GM19193 (cell line): ENCODE data around the gene SETD9.

Experiments
- POLR2A ChIP-seq: IDR thresholded peaks from 4 replicates; pipeline ENCODE4 v1.6.1; 2011; ENCODE audit not compliant: insufficient read depth, insufficient read length; ENCODE audit errors: extremely low read depth

The SETD9 gene

GRCh38 chr5:56959326-56959725 is 49.9 kb downstream of the SETD9 start:
- no peak for TF ChIP-seq POLR2A

GRCh38 chr5:56961746-56962145 is 52.4 kb downstream of the SETD9 start:
- no peak for TF ChIP-seq POLR2A

GRCh38 chr5:56962286-56962685 is 52.9 kb downstream of the SETD9 start:
- no peak for TF ChIP-seq POLR2A

GRCh38 chr5:56963246-56963645 is 53.9 kb downstream of the SETD9 start:
- no peak for TF ChIP-seq POLR2A

- TF ChIP-seq POLR2A = no peak
These were observed 54.8 kb downstream of the SETD9 start for GRCh38 chr5:56964173-56964572.
